ENCODE results near the gene TSPAN11.

DNA sequence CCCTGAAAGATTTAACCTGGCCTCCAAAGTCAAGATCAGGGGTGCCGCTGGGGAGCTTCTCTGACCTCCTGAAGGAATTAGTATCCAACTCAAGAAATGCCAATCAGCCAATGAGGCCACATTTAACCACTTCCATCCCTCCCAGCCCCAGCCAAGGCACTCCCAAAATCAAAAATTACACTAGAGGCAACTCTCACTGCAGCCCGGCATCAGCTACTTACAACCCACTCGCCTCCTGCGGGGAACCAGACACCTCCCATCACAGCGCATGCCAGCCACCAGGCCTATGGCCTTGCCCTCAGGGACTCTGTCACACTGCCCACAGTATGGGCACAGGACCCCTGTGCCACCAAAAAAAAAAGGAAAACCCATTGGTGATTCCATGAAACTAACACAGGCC is 84.8 kb downstream of the TSPAN11 start:
- TF ChIP-seq SUZ12 (IDR thresholded peaks at IDR 0.05; ENCODE audit: extremely low read depth, insufficient read depth, insufficient read length) (no peak), ZNF274 (IDR thresholded peaks at IDR 0.05; ENCODE audit: low read depth, low read length) (no peak)

Measured in NT2/D1 (cell line).